ENCODE measurements around the gene CACHD1.

Gene CACHD1

GRCh38 chr1:64651841-64652240 lies 181.9 kb downstream of the CACHD1 start:
- H3K4me1 Mint-ChIP-seq = no peaks in the 10 kb centered on the region
- H3K36me3 Mint-ChIP-seq = peaks cover 2% of the 10 kb centered on the region
- no peak overlapping the region for H3K4me3 Mint-ChIP-seq
- no peaks in the 10 kb centered on the region for H3K9me3 Mint-ChIP-seq
- no peak overlapping the region for H3K27ac Mint-ChIP-seq
- peaks cover 3% of the 10 kb centered on the region for H3K27me3 Mint-ChIP-seq

- Mint-ChIP-seq H3K4me3 (no peak overlapping the region), H3K36me3 (peaks cover 2% of the 10 kb centered on the region), H3K9me3 (no peaks in the 10 kb centered on the region), H3K4me1 (no peaks in the 10 kb centered on the region), H3K27ac (no peak overlapping the region), H3K27me3 (peaks cover 3% of the 10 kb centered on the region)
These were observed 183.5 kb downstream of the CACHD1 start for GRCh38 chr1:64653466-64653865.

DNA sequence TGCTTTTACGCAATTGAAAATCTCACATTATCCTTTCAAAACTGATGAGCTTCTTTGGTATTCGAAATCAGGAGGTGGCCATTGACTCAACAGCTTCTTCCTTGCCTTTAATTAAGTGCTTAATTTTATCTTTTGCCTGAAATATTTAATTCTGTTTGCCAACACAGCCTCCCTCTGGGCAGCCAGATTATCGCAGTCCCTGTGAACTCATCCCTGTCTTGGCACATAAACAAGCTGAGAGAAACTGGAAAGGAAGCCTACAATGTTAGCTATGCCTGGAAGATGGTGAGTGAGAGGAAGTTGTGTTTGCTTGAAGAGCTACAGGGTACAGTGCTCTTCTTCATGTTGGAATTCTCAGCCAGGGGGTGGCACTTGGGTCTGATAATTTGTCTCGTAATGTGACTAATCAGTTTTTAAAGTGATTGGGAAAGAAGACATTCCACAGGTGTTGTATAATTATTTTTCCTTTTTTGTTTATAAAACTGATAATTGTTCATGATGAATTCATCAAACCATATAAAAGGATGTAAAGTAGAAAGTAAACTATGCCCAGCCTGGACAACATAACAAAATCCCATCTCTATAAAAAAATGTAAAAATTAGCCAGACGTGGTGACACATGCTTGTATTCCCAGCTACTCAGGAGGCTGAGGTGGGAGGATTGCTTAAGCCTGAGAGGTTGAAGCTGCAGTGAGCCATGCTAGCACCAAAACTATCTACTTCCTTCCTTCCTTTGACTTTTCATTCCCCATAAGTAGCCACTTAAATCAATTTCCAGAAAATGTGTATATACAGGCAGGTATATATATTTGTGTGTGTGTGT lies 184.8 kb downstream of the CACHD1 start:
- H3K9me3 Mint-ChIP-seq = no peaks in the 10 kb centered on the region
- H3K4me1 Mint-ChIP-seq = no peaks in the 10 kb centered on the region
- H3K36me3 Mint-ChIP-seq = peaks cover 2% of the 10 kb centered on the region
- H3K27ac Mint-ChIP-seq = no peak overlapping the region
- H3K27me3 Mint-ChIP-seq = peaks cover 3% of the 10 kb centered on the region
- no peak overlapping the region for H3K4me3 Mint-ChIP-seq

DNA sequence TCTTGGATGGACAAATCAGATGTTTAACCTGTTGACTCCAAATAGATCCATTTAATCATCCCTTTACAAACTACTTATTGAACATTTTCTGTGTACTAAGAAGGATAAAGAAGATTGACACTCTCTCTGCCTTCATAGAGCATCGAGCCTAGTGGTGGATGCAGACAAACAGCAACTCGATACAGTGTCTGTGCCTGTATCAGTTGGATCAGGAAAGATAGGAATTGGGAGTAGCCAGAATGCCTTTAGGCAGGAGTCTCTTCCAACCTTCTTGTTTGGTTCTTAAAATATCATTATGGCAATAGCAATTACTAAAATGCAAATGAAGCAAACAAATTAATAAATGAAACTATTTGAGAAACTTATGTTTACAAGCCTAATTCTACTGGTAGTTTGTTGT lies 185.9 kb downstream of the CACHD1 start:
- H3K4me1 Mint-ChIP-seq = no peaks in the 10 kb centered on the region
- H3K27ac Mint-ChIP-seq = no peak overlapping the region
- peaks cover 2% of the 10 kb centered on the region for H3K36me3 Mint-ChIP-seq
- no peak overlapping the region for H3K4me3 Mint-ChIP-seq
- H3K9me3 Mint-ChIP-seq = no peaks in the 10 kb centered on the region
- H3K27me3 Mint-ChIP-seq = peaks cover 3% of the 10 kb centered on the region

GRCh38 chr1:64659478-64660138 lies 189.7 kb downstream of the CACHD1 start:
- no peaks in the 10 kb centered on the region for H3K36me3 Mint-ChIP-seq

GRCh38 chr1:64663668-64664067 lies 193.7 kb downstream of the CACHD1 start:
- no peaks in the 10 kb centered on the region for H3K27me3 Mint-ChIP-seq
- H3K36me3 Mint-ChIP-seq = no peaks in the 10 kb centered on the region
- H3K4me3 Mint-ChIP-seq = no peak overlapping the region
- H3K9me3 Mint-ChIP-seq = no peaks in the 10 kb centered on the region
- H3K27ac Mint-ChIP-seq = no peak overlapping the region
- H3K4me1 Mint-ChIP-seq = no peaks in the 10 kb centered on the region

More at GRCh38 chr1:64659478-64660138, 189.7 kb downstream of the CACHD1 start:
- Mint-ChIP-seq H3K4me3 (no peak overlapping the region), H3K4me1 (no peaks in the 10 kb centered on the region), H3K27me3 (no peaks in the 10 kb centered on the region), H3K9me3 (no peaks in the 10 kb centered on the region), H3K27ac (no peak overlapping the region)

DNA sequence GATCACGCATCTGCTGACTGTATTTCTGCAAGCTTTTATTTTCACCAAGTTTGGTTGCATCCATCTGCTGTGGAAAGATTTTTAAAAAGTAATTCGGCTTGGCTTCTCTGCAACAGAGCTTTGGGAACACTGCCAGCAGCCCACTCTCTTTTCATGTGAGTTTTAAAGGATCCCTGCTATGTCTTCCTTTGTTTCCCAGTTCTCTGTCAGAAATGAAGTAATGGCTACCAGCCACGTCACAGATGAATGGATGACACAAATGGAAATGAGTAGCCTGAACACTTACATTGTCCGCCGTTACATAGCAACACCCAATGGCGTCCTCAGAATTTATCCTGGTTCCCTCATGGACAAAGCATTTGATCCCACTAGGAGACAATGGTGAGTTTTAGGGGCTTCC lies 194.4 kb downstream of the CACHD1 start:
- no peaks in the 10 kb centered on the region for H3K9me3 Mint-ChIP-seq
- H3K4me3 Mint-ChIP-seq = no peak overlapping the region
- H3K36me3 Mint-ChIP-seq = no peaks in the 10 kb centered on the region
- no peaks in the 10 kb centered on the region for H3K4me1 Mint-ChIP-seq
- H3K27ac Mint-ChIP-seq = no peak overlapping the region
- H3K27me3 Mint-ChIP-seq = no peaks in the 10 kb centered on the region

DNA sequence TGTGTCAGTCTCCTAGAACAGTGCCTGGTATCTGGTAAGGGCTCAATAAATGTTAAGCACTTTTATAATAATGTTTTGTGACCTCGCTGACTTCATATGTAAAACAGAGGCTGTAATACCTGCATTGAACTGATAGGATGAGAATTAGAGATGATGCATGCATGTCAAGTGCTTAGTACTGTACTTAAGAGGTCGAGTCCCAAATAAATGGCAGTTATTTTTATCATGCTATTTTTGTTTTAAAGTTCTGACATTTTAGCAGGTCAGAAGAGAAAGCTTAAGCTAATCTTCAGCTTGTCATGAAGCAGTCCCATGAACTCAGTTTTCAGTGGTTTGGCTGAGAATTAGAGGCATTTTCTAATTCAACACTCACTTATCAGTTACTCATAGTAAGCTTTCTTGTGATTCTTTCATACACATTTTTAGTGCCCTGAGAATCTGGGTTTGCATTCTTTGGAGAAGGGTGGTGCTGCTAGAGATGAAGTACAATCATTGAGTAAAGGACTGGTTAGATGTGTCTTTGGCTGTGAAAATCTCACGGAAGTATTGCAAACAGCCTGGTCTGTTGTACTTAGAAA lies 199.3 kb downstream of the CACHD1 start:
- Mint-ChIP-seq H3K27ac (no peak overlapping the region), H3K27me3 (no peaks in the 10 kb centered on the region), H3K4me3 (no peak overlapping the region)

GRCh38 chr1:64675718-64676345 lies 205.9 kb downstream of the CACHD1 start:
- Mint-ChIP-seq H3K36me3 (no peaks in the 10 kb centered on the region), H3K9me3 (no peaks in the 10 kb centered on the region), H3K27me3 (no peaks in the 10 kb centered on the region), H3K4me1 (no peaks in the 10 kb centered on the region), H3K27ac (no peak overlapping the region), H3K4me3 (no peak overlapping the region)

More for the DNA sequence above, 199.3 kb downstream of the CACHD1 start:
- no peaks in the 10 kb centered on the region for H3K36me3 Mint-ChIP-seq
- no peaks in the 10 kb centered on the region for H3K9me3 Mint-ChIP-seq
- no peaks in the 10 kb centered on the region for H3K4me1 Mint-ChIP-seq

DNA sequence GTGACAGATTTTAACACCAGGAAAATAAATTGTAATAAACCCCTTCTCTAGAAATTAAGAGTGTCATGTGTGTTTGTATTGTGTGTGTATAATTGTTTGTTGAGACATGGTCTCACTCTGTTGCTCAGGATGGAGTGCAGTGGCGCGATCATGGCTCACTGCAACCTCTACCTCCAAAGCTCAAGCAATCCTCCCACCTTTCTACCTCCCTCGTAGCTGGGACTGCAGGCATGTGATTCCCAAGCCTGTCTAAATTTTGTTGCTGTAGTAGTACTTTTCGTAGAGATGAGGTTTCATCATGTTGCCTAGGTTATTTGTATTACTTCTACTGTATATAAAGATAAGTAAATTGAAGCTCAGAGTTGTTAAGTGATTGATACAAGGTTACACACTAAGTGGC lies 206.5 kb downstream of the CACHD1 start:
- H3K9me3 Mint-ChIP-seq = no peaks in the 10 kb centered on the region
- no peak overlapping the region for H3K4me3 Mint-ChIP-seq
- H3K4me1 Mint-ChIP-seq = no peaks in the 10 kb centered on the region
- no peak overlapping the region for H3K27ac Mint-ChIP-seq
- H3K36me3 Mint-ChIP-seq = no peaks in the 10 kb centered on the region
- H3K27me3 Mint-ChIP-seq = no peaks in the 10 kb centered on the region

DNA sequence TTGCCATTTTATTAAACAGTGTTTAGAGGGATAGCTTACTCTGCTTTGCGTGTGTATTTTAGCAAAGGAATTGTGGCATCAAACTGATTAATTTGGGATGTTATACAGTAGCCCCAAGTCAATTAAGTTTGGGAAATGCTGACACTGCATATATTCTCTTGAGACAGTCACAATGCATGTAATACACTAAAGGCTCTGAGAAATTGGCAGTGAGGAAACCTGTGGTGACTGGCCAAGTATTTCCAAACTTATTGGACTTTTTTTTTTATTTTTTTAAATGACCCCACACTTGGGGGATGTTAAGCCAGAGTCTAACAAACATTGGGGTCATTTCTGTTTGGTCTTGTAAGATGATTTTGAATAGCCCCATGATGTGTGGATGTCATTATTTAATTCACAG lies 207.6 kb downstream of the CACHD1 start:
- H3K9me3 Mint-ChIP-seq = no peaks in the 10 kb centered on the region
- H3K27ac Mint-ChIP-seq = no peak overlapping the region
- no peaks in the 10 kb centered on the region for H3K4me1 Mint-ChIP-seq
- no peaks in the 10 kb centered on the region for H3K36me3 Mint-ChIP-seq
- H3K4me3 Mint-ChIP-seq = no peak overlapping the region
- H3K27me3 Mint-ChIP-seq = no peaks in the 10 kb centered on the region

- no peaks in the 10 kb centered on the region for H3K27me3 Mint-ChIP-seq
- H3K4me1 Mint-ChIP-seq = no peaks in the 10 kb centered on the region
- no peaks in the 10 kb centered on the region for H3K36me3 Mint-ChIP-seq
- H3K9me3 Mint-ChIP-seq = no peaks in the 10 kb centered on the region
- H3K4me3 Mint-ChIP-seq = no peak overlapping the region
- no peak overlapping the region for H3K27ac Mint-ChIP-seq
These were observed 208.4 kb downstream of the CACHD1 start for GRCh38 chr1:64678366-64678765.

GRCh38 chr1:64679177-64679576 lies 209.2 kb downstream of the CACHD1 start:
- Mint-ChIP-seq H3K4me1 (no peaks in the 10 kb centered on the region), H3K36me3 (no peaks in the 10 kb centered on the region), H3K27me3 (no peaks in the 10 kb centered on the region), H3K27ac (no peak overlapping the region), H3K4me3 (no peak overlapping the region), H3K9me3 (no peaks in the 10 kb centered on the region)

DNA sequence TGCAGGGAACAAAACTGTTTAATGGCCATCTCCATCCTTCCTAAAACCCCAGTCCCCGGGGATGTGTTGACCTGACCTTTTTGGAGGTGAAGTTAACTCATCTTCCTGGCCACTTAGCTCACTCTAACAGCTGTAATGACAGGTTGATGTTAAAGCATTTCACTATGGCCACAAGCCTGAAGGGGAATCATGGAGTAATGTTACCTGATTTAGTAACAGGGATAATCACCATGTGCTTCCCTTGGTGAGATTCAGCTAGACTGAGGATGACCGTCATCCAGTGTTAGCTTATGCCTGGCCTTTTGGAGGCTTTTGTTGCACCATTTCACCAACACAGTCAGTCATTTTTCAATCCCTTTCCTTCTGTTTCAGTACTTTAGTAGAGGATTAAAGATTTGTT lies 210.7 kb downstream of the CACHD1 start:
- Mint-ChIP-seq H3K27ac (no peak overlapping the region), H3K4me1 (no peaks in the 10 kb centered on the region), H3K36me3 (no peaks in the 10 kb centered on the region), H3K4me3 (no peak overlapping the region), H3K27me3 (no peaks in the 10 kb centered on the region), H3K9me3 (no peaks in the 10 kb centered on the region)

DNA sequence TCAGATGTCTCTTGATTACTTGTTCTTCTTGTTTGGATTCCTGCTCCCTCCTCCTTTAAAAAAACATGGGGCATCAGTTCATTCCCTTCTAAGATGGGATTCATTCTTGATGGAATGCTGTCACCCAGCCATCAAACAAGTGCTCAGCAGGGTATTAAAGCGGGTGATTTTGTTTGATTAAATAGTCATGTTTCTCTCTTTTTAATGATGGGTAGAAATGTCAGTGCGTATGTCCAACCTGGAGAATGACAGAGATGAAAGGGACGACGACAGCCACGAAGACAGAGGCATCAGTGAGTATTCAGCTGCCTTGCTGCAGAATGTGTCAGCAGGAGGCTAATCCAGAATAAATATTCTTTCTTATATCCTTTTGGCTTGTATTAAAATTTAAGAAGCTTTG lies 211.1 kb downstream of the CACHD1 start:
- Mint-ChIP-seq H3K4me1 (no peaks in the 10 kb centered on the region), H3K27ac (no peak overlapping the region), H3K9me3 (no peaks in the 10 kb centered on the region), H3K4me3 (no peak overlapping the region), H3K27me3 (no peaks in the 10 kb centered on the region), H3K36me3 (no peaks in the 10 kb centered on the region)

DNA sequence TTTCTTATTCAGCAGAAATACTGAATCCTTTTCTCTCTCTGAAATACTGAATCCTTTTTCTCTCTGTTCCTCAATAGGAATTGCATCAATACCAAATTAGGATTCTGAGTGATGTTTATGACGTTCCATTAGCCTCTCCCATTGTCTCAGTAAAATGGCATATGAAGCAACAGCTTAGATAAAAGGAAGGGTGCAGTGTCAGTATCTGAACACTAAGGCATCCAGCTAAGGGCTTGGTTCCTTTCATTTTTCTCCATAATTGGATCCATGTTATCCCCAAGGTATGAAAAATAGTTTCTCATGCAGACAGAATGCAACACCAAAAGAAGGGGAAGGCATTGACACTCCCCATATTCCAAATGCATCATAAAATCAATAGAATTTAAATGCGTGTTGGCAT lies 213.5 kb downstream of the CACHD1 start:
- no peak overlapping the region for H3K27ac Mint-ChIP-seq
- H3K36me3 Mint-ChIP-seq = no peaks in the 10 kb centered on the region
- H3K9me3 Mint-ChIP-seq = no peaks in the 10 kb centered on the region
- H3K4me1 Mint-ChIP-seq = no peaks in the 10 kb centered on the region
- no peak overlapping the region for H3K4me3 Mint-ChIP-seq
- no peaks in the 10 kb centered on the region for H3K27me3 Mint-ChIP-seq
